ENCODE results near the gene CEACAM19.
"Not testable (repeated sequence)": the region's sequence is repeated elsewhere in the genome, so short reads cannot be mapped to it uniquely, and the experiment has no call there.

CEACAM19 gene, protein sequence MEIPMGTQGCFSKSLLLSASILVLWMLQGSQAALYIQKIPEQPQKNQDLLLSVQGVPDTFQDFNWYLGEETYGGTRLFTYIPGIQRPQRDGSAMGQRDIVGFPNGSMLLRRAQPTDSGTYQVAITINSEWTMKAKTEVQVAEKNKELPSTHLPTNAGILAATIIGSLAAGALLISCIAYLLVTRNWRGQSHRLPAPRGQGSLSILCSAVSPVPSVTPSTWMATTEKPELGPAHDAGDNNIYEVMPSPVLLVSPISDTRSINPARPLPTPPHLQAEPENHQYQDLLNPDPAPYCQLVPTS

DNA sequence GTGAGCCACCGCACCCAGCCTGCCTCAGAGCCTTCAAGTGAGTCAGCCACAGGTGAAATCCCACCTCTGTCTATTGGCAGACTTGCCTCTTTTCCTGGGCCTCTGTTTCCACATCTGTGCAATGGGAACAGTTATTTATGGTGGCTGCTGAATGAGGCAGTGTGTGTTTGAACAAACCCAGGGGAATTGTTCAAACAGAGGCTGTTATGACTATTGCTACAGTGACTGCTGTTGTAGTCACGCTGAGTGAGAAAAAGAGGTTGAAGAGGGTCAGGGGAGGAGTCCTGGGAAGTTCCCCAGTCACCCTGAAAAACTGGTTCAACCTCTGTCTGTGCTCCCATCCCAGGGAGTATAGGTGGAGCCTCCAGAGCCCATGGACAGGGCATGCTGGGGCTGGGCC is at the start of gene CEACAM19:
Gene CEACAM19, plus strand, starts transcription at position 83 of the 400 bp plus-strand sequence. CDS start 450 bp downstream, outside the sequence.
- no peak for DNase-seq (ENCODE audit: low read depth in 2 of 2)

DNA sequence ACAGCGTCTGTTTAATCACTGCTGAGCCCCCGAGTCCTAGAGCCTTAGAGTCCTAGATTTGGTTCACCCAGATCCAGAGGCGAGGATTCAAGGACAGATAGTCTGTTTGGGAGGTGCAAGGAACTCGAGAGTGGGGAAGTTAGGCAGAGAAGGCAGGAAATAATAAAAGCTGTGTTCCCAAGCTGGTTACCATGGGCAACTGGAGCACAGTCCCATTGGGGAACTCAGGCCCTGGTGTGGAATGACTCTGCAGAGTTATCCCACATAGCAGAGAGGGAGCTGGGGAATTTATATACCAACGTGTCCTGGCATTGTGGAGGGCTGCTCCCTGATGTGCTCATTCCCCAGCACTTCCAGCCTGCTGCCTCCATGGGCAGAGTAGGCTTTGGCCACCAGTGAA is 48.2 kb upstream of the CEACAM19 start:
- no peak for DNase-seq (ENCODE audit: low read depth in 2 of 2)

DNA sequence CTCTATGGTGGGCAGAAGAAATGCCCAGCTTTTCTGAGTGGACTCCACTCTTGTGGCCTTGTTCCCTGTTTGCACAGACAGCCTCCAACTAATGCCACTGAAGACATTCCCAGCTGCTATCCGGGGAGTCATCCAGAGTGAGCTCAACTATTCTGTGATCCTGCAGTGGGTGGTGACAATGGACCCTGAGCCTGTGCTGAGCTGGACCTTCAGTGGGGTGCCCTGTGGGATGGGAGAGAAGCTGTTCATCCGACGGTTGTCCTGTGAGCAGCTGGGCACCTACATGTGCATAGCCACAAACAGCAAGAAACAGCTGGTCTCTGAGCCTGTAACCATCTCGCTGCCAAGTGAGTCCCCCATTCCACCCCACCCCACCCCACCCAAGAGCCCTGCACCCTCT is 47.7 kb upstream of the CEACAM19 start:
- DNase-seq (ENCODE audit: low read depth in 2 of 2) = no peak

DNA sequence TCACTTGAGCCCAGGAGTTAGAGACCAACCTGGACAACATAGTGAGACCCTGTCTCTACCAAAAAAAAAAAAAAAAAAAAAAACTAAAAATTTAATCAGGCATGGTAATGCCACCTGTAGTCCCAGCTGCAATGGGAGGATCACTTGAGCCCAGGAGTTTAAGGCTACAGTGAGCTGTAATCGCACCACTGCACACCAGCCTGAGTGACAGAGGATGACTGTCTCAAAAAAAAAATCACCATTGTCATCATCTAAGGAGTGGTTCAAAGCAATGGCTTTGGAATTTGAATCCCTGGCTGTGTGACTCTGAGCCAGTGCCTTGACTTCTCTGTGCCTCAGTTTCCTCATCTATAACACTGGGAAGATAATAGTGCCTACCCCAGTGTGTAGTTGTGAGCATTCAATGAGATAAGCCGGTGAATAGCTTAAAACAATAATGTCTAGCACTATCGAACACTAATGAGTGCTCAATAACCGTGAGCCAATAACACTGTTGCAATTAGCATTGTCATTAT is 46.4 kb upstream of the CEACAM19 start:
- DNase-seq (ENCODE audit: low read depth in 2 of 2) = no peak

DNA sequence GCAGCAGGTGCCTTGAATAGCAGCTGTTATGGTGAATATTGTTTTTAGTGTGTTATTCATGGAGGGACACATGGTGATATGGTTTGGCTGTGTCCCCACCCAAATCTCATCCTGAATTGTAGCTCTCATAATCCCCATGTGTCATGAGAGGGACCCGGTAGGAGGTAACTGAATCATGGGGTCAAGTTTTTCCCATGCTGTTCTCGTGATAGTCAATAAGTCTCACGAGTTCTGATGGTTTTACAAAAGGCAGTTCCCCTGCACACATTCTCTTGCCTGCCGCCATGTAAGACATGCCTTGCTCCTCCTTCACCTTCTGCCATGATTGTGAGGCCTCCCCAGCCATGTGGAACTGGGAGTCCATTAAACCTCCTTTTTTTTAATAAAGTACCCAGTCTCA is 45.6 kb upstream of the CEACAM19 start:
- not testable (repeated sequence) for DNase-seq (ENCODE audit: low read depth in 2 of 2)

DNA sequence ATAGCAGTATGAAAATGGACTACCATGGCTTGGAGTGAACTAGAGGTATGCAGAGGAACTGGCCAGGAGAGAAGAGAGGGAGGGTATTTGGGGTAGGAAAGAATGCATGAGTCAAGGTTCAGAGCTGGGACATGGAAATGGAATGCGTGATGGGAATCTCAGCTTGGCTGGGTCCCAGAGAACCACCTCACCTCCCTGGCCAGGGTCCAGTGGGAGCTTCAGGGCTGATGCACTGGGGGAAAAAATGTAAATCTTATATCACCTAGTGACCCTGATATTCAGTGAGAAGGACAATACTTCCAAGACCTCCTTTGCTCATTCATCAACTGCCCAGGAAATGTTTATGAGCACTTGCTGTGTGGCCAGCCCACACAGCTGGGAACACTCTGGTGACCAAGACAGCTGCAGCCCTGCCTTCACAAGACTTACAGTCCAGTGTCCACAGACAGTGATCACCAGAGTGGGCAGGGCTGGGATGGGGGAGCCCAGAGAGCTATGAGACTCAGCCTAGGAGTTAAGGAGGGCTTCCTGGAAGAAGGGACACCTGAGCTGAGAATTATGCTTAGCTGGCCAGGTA is 45.1 kb upstream of the CEACAM19 start:
- no peak for DNase-seq (ENCODE audit: low read depth in 2 of 2)

DNA sequence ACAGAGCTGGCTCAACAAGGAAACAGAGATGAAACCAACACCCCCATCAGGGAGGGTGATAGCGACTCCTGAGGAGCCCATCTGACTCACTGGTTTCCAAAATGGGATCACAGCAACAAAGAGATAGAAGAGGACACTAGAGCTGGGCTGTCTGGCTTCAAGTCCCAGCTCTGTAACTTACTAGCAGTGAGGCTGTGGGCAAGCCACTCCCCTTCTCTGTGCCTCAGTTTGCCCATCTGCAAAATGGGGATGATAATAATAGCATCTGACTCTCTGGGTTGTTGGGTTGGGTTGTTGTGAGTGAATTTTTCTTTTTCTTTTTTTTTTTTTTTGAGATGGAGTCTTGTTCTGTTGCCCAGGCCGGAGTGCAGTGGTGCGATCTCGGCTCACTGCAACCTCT is 43.7 kb upstream of the CEACAM19 start:
- DNase-seq (ENCODE audit: low read depth in 2 of 2) = no peak

DNA sequence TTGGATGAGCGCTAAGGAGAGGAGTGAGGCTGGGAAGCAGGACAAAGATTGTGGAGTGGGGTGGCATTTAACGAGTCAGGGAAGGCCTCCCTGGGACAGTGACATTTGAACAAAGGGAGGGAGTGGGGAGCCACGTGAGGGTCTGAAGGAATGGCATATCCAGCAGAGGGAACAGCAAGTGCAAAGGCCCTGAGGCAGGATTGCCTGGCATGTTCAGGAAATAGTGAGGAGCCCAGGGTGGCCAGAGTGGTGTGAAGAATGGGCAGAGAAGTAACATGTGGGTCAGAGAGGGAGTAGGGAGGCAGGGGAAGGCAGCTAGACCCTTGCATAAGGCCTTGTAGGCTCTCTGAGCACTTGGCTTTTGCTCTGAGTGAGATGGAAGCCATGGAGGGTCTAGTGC is 42.5 kb upstream of the CEACAM19 start:
- DNase-seq (ENCODE audit: low read depth in 2 of 2) = no peak

DNA sequence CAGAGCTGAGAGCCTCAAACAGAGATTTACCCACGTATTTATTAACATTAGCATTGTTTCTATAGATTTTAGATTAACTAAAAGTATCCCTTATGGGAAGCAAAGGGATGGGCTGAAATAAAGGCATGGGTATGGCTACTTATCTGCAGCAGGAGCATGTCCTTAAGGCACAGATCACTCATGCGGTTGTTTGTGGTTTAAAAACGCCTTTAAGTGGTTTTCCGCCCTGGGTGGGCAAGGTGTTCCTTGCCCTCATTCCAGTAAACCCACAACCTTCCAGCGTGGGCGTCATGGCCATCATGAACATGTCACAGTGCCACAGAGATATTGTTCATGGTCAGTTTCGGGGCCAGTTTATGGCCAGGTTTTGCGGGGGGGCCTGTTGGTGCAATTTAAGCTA is 39.7 kb upstream of the CEACAM19 start:
- DNase-seq (ENCODE audit: low read depth in 2 of 2) = not testable (repeated sequence)

DNA sequence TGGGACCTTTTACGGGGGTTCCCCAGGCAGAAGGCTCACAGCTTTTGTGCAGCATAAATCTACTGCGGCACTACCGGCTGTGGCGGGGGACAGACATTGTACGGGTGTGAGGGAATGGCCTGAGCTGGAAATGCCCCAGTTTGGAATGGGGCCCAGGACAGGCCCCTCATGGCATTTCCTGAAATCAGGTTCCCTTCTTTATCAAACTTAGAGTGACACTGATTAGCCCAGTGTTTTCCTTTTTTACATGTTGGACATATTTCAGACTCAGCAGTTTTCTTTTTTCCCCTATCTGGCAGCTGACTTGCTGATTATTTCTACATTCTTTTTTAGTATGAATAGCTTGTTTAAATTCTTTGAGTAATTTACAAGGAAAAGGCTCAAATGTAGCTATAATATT is 37.2 kb upstream of the CEACAM19 start:
- not testable (repeated sequence) for DNase-seq (ENCODE audit: low read depth in 2 of 2)

DNA sequence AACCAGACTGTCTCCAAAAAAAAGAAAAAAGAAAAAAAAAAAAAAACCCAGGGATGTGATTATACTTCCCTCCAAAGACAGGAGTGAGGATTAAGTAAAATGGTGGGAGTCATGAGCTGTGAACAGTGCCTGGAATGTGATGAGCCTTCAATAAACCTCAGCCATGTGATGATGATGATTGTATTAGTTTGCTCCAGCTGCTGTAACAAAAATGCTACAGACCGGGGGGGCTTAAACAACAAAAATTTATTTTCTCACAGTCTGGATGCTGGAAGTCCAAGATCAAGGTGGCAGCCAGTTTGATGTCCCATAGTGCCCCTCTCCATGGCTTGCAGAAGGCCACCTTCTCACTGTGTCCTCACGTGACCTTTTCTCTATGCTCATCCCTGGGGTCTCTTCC is 36.5 kb upstream of the CEACAM19 start:
- no peak for DNase-seq (ENCODE audit: low read depth in 2 of 2)

DNA sequence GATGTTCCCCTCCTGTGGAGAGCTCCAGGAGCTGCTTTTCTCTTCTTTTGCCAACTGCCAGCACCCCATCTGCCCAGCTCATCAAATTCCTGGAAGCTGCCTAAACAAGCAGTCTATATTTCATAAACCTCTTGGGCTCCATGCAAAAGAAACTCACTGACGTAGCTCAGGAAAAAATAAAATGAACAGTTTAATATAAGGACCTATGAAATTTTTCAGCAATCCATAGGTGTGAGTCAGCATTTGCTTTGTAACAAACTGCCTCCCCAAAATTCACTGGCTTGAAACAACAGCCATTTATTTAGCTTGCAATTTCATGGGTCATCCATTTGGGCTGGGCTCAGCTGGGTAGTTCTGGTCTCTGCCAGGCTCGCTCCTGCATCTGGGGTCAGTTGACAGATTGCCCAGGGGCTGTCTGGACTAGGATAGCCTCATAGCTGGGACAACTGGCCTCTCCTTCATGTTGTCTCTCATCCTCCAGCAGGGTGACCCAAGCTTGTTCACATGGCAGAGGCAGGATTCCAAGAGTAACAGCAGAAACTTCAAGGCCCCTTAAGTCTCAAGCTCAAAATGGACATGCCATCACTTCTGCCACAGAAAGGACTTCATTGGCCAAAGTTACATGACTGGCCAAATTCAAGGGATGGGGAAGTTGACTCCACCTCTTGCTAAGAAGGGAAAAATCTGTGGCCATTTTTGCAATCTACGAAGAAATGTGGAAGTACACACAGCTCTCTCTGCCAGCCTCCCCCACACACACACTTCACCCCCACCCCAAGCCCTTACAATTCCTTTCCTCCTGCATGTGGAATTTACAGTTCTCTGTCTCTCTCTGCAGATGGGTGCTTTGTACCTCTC is 35.5 kb upstream of the CEACAM19 start:
- DNase-seq (ENCODE audit: low read depth in 2 of 2) = no peak

DNA sequence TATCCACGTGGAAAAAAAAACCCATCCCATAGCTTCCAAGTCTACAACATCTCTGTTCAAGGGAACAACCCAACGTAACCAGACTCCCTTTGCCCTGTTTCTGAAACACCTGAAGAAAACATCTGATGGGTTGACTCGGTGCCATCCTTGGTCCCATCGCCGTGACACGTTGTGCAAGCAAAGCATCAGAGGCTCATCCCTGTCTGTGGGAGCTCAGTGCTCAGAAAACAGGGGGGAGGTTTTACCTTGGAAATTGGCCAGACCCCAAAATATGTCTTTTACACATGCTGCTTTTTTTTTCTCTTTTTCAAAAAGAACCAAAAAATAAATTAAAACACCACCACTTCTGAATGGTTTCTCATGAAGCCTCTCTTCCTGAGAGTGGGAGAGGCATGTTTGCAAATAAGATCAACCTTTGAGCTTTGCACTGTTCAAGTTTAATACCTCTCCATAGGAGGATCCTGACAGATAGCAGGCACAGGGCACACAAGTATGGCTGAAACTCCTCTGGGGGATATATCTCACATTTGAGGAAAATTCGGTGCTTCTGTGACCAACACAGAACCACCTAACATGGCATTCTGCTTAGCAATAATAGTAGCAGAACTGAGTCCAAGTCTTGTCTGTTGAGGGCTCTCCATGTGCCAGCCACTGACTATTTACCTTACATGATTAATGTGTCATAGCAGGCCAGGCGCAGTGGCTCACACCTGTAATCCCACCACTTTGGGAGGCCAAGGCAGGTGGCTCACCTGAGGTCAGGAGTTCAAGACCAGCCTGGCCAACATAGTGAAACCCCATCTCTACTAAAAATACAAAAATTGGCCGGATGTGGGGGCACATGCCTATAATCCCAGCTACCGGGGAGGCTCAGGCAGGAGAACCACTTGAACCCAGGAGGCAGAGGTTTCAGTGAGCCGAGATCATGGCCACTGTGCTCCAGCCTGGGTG is 34.6 kb upstream of the CEACAM19 start:
- no peak for DNase-seq (ENCODE audit: low read depth in 2 of 2)

DNA sequence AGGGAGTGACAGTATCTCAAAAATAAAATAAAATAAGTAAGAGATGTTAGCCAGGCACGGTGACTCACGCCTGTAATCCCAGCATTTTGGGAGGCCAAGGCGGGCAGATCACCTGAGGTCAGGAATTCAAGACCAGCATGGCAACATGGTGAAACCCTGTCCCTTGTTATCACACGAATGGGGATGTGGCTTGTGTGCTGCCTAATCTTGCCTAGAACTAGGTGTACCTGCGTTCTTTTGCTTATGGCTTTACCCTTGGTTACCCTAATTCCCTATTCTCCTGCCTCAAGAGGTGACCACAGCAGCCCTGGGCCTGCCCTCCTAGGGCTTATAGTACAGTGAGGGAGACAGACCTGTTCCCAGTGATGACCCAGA is 33.9 kb upstream of the CEACAM19 start:
- no peak for DNase-seq (ENCODE audit: low read depth in 2 of 2)

DNA sequence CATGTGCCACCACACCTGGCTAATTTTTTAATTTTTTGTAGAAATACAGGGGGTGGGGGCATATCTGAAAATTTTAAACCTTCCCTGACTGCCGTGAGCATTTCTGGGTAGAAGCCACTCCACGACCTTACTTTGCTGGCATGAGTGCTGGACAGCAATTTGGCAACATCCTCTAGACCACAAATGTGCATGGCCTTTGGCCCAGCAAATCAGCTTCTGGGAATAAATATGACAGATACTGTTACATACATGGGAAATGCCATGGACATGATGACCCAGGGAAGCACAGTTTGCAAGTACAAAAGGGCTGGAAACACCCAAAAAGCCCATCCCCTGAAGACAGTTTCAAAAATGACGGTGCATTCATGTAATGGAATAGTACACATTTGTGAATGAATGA is 30.8 kb upstream of the CEACAM19 start:
- no peak for DNase-seq (ENCODE audit: low read depth in 2 of 2)

DNA sequence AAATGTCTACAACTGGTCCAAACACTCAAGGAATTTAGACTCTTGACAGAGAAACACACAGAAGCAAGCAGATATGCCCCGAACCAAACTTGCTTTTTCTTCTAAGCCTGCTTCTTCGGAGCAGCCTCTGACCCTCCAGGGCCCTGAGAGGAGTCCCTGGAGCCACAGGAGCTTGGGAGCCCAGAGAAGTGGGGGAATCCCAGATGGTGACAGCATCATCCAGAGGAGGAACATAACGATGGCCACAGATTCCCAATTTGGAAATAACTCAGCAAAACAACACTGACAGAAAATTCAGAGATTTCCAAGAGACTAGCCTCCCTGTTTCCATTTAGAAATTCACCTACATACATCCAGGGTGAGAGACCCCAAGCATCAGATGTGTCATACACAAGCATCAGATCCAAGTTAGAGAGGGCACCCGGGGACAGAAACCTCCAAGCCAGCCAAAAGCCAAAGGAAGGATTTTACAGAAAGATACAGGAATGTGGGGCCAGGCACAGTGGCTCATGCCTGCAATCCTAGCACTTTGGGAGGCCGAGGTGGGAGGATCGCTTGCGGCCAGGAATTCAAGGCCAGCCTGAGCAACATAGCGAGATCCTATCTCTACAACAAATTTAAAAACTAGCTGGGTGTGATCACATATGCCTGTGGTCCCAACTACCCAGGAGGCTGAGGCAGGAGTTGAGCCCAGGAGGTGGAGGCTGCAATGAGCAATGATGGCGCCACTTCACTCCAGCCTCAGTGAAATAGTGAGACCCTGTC is 29.6 kb upstream of the CEACAM19 start:
- no peak for DNase-seq (ENCODE audit: low read depth in 2 of 2)

DNA sequence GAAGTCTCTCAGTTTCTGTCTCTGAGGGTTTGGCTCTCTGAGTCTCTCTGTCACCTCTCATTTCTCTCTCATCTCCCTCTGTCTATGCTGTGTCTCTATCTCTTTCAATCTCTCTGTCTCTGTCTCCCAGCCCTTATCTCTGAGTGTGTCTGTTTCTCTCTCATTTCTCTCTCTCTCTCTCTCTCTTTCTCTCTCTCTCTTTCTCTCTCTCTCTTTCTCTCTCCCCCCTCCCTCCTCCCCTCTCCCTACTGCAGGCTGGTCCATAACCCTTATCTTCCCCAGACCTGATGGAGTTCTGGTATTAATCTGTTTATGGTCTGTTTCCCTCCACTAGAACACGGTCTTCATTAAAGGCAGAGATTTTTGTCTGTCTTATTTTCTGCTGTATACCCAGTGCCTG is 28.9 kb upstream of the CEACAM19 start:
- DNase-seq (ENCODE audit: low read depth in 2 of 2) = no peak

DNA sequence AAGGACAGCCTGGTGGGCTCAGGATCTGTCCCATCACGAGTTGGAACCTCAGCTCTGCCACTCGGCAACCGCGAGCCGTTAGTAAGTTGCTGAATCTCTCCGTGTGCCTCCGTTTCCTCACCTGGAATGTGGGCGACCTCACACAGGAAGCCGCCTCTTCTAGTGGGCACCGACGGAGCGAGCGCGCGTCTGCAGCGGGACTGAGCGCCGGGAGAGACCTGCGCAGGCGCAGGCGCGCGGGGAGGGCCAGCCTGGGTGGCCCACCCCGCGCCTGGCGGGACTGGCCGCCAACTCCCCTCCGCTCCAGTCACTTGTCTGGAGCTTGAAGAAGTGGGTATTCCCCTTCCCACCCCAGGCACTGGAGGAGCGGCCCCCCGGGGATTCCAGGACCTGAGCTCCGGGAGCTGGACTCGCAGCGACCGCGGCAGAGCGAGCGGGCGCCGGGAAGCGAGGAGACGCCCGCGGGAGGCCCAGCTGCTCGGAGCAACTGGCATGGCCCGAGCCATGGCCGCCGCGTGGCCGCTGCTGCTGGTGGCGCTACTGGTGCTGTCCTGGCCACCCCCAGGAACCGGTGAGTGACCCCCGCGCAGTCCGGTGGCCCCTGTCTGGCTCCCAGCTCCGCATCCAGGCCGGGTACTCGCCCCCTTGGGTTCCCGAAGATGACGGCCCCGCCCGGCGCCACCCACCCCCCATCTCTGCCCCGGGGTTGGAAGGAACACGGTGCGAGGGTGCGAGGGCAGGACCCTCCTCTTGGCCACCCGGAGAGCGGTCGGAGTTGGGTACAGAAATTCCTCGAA is 27.5 kb upstream of the CEACAM19 start, which contains the start of gene PVR:
Gene PVR, plus strand, starts transcription at position 306 of the 797 bp plus-strand sequence. Its CDS starts 187 bp downstream, at position 493.
- peak; percentile 8 to 50 for DNase-seq (ENCODE audit: low read depth in 2 of 2)

DNA sequence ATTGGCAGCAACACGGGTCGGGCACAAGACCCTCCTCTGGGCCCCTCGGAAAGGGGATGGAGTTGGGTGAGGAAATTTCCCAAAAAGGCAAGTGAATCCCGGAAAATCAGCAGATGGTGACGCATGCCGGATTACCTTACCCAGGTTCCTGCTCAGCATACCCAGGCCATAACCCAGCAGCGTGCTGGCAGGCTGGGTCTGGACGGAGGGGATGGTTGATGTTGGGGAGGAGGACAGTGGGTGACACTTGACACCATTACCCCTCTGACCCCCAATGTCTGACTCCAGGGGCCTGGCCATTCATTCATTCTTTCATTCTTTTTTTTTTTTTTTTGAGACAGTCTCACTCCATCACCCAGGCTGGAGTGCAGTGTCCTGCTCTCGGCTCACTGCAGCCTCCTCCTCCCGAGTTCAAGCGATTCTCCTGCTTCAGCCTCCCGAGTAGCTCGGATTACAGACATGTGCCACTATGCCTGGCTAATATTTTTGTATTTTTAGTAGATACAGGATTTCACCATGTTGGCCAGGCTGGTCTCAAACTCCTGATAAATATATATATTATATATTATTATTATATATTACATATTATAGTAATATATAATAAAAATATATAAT is 26.8 kb upstream of the CEACAM19 start:
- DNase-seq (ENCODE audit: low read depth in 2 of 2) = no peak

Data from stimulated activated CD4-positive, alpha-beta T cell treated with anti-CD3 and anti-CD28 coated beads, Interleukin-12 subunit alpha, Interleukin-12 subunit beta, amount 100 ng/mL, for 24 hours (primary cell).